TTC549 (cell line): ENCODE measurements around the gene ADAMTS14.
"Not testable (repeated sequence)": the region's sequence is repeated elsewhere in the genome, so short reads cannot be mapped to it uniquely, and the experiment has no call there.

ENCODE experiments used
- FAIRE-seq: peaks from 2 replicates; lab custom pipeline; 2012; peaks lifted over from hg19 to GRCh38; lab: Jason Lieb, UNC

ADAMTS14 gene, protein sequence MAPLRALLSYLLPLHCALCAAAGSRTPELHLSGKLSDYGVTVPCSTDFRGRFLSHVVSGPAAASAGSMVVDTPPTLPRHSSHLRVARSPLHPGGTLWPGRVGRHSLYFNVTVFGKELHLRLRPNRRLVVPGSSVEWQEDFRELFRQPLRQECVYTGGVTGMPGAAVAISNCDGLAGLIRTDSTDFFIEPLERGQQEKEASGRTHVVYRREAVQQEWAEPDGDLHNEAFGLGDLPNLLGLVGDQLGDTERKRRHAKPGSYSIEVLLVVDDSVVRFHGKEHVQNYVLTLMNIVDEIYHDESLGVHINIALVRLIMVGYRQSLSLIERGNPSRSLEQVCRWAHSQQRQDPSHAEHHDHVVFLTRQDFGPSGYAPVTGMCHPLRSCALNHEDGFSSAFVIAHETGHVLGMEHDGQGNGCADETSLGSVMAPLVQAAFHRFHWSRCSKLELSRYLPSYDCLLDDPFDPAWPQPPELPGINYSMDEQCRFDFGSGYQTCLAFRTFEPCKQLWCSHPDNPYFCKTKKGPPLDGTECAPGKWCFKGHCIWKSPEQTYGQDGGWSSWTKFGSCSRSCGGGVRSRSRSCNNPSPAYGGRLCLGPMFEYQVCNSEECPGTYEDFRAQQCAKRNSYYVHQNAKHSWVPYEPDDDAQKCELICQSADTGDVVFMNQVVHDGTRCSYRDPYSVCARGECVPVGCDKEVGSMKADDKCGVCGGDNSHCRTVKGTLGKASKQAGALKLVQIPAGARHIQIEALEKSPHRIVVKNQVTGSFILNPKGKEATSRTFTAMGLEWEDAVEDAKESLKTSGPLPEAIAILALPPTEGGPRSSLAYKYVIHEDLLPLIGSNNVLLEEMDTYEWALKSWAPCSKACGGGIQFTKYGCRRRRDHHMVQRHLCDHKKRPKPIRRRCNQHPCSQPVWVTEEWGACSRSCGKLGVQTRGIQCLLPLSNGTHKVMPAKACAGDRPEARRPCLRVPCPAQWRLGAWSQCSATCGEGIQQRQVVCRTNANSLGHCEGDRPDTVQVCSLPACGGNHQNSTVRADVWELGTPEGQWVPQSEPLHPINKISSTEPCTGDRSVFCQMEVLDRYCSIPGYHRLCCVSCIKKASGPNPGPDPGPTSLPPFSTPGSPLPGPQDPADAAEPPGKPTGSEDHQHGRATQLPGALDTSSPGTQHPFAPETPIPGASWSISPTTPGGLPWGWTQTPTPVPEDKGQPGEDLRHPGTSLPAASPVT

DNA sequence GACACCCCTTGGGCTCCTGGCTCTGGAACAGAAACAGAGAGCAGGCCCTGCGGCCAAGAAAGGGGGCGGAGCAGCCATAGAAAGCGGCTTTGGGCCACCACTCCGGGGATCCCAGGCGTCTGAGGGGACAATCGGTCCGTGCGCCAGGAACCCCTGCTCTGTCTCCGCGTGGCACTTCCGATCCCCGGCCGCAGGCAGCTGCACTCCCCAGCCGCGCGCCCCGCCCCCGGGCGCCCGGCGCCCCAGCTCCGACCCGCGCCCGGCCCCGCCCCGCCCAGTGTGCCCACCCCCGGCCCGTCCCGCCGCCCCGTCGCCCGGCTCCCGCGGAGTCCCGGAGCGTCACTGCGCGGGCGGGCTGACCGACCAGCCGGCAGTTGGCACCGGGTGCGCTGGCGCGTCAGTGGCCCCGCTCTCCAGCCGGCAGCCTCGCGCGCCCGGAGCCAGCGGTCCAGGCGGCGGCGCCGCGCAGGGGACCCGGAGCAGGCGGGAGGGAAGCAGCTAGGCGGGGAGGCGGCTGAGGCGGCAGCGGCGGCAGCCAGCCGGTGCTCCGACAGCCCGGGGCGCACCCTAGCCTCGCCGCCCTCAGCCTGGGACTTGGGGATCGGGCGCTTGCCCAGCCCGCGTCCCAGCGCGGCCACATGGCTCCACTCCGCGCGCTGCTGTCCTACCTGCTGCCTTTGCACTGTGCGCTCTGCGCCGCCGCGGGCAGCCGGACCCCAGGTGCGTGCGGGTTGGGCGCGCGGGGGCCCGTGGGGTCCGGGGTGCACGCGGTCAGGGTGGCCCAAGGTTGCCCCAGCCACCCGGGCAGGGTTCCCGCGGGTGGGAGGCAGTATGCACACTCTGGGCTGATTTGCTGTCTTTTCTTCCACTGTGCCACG is at the start of gene ADAMTS14:
TSS of gene ADAMTS14 (plus strand) at position 342 of the 878 bp plus-strand sequence. CDS start at position 639, 297 bp downstream.
- FAIRE-seq, result no peak

DNA sequence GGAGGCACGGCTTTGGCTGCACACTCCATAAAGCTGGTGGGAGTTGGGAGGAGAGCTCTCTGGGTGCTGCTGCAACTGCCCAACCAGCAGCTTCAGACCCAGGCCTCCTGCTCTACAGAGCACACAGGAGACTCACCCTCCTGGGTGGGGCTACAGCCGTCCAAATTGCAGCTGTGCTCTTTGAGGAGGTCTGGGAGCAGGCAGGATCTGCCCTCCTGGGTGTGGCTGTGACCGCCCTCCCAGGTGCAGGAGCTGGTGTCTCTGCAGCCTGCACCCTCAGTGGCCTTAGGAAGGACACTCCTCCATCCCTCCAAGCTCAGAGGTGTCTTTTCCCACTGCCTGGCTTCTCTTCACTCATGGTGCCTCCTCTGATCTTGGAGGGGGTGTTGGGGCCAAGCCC is 49.8 kb upstream of the ADAMTS14 start:
- no peak for FAIRE-seq

DNA sequence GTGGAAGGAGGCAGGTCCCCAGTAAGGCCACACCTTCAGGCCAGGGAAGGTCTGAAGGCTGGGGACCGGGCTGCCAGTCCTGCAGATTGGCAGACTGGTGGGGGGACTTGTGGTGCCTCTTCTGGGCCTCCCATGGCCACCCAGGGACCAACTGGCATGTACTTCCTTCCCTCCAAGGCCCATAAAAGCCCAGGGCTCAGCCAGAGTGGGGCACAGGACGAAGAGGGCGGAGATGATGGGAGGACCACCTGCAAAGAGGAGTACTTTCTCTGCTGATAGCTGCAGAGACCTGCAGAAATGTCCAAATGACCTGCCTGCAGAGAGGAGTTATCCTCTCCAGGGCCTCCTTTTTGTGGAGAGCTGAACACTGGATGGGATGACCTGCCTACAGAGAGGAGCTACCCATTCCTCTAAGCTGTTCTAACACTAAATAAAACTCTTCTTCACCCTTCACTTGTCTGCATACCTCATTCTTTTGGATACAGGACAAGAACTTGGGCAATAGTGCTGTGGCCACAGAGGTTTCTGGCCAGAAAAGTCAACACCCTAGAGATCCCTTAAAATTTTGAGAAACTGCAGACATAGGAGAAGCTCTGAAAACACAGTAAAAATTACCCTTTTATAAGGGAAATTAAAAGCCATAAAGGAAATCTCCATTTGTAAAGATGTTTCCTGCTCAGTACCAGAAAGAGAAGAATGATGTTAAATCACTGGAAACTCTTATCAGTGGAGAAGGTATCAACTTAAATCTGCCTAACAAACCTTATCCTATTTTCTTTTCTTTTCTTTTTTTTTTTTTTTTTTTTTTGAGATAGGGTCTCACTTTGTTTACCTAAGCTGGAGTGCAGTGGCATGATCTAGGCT is 49.1 kb upstream of the ADAMTS14 start:
- FAIRE-seq, result no peak

DNA sequence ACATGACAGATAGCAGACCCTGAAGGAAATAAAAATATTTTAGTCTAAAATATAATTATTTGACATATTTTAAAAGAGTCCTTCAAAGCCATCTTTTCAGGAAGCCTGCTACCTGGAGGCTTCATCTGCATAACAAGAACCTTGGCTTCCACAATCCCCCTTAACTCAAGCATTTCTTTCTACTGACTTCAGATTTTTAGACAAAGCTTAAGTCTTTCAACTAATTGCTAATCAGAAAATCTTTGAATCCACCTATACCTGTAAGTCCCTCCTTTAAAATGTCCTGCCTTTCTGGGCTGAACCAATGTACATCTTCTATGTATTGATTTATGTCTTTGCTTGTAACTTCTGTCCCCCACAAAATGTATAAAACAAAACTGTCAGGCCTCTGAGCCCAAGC is 46.2 kb upstream of the ADAMTS14 start:
- FAIRE-seq, result no peak

DNA sequence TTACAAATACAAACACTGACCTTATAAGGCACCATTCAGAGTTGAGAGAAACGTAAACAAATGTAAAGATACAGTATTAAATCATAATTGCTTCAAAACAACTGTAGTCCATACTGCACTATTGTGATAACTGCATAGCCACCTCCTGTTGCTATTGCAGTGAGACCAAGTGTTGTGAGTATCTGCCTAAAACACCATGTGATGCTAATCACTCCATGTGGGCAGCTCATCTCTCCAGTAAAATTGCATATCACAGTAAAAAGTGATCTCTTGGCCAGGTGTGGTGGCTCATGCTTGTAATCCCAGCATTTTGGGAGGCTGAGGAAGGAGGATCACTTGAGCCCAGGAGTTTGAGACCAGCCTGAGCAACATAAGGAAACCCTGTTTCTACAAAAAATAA is 43.0 kb upstream of the ADAMTS14 start:
- FAIRE-seq, result no peak

DNA sequence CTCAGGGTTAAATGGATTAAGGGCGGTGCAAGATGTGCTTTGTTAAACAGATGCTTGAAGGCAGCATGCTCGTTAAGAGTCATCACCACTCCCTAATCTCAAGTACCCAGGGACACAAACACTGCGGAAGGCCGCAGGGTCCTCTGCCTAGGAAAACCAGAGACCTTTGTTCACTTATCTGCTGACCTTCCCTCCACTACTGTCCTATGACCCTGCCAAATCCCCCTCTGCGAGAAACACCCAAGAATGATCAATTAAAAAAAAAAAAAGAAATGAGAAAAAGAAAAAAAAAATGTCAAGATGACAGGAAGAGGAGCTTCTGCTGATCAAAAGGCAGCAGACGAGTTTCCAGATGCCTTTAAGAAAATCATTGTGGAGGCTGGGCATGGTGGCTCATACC is 40.6 kb upstream of the ADAMTS14 start:
- FAIRE-seq, result not testable (repeated sequence)

DNA sequence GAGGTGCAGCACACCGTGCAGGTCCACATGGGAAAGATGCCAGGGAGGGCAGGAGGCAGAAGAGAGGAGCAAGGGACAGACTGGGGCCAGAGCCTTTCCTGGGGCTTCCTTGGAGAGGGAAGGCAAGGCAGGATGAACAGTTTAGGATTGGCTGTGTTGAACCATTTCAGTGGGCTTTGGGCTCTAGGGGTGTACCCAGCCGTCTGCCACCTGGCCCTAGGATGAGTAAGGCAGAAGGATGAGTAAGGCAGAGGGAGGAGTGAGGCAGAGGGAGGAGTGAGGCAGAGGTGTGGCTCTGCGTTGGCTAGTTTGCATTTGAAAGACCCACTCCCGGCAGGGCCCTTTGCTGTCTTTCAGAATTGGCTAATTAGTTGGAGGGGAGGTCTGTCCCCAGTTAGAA is 38.3 kb upstream of the ADAMTS14 start:
- no peak for FAIRE-seq

DNA sequence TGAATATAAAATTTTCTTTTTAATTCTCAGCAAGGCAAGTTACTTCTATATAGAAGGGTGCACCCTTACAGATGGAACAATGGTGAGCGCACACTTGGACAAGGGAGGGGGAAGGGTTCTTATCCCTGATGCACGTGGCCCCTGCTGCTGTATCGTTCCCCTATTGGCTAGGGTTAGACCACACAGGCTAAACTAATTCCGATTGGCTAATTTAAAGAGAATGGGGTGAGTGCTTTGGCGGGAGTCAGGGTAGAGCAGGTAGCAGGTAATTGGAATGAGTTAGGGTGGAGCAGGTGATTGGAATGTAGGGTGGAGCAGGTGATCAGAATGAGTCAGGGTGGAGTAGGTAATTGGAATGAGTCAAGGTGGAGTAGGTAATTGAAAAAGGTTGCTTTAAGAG is 37.8 kb upstream of the ADAMTS14 start:
- not testable (repeated sequence) for FAIRE-seq

DNA sequence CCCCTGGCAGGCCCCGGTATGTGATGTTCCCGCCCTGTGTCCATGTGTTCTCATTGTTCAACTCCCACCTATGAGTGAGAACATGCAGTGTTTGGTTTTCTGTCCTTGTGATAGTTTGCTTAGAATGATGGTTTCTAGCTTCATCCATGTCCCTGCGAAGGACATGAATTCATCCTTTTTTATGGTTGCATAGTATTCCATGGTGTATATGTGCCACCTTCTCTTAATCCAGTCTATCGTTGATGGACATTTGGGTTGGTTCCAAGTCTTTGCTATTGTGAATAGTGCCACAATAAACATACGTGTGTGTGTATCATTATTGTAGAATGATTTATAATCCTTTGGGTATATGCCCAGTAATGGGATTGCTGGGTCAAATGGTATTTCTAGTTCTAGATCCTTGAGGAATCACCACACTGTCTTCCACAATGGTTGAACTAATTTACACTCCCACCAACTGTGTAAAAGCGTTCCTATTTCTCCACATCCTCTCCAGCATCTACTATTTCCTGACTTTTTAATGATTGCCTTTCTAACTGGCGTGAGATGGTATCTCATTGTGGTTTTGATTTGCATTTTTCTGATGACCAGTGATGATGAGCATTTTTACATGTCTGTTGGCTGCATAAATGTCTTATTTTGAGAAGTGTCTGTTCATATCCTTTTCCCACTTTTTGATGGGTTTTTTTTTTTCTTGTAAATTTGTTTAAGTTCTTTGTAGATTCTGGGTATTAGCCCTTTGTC is 32.5 kb upstream of the ADAMTS14 start:
- FAIRE-seq, result not testable (repeated sequence)

DNA sequence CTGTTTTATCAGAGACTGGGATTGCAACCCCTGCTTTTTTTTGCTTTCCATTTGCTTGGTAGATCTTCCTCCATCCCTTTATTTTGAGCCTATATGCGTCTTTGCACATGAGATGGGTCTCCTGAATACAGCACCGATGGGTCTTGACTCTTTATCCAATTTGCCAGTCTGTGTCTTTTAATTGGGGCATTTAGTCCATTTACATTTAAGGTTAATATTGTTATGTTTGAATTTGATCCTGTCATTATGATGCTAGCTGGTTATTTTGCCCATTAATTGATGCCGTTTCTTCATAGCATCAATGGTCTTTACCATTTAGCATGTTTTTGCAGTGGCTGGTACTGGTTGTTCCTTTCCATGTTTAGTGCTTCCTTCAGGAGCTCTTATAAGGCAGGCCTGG is 29.0 kb upstream of the ADAMTS14 start:
- FAIRE-seq, result not testable (repeated sequence)

DNA sequence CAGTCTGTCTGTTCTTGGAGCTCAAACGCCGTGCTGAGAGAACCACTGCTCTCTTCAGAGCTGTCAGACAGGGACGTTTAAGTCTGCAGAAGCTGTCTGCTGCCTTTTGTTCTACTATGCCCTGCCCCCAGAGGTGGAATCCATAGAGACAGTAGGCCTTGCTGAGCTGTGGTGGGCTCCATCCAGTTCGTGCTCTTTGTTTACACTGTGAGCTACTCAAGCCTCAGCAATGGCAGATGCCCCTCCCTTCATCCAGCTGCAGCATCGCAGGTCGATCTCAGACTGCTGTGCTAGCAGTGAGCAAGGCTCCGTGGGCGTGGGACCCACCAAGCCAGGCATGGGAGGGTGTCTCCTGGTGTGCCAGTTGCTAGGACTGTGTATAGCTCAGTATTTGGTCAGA is 27.3 kb upstream of the ADAMTS14 start:
- not testable (repeated sequence) for FAIRE-seq

DNA sequence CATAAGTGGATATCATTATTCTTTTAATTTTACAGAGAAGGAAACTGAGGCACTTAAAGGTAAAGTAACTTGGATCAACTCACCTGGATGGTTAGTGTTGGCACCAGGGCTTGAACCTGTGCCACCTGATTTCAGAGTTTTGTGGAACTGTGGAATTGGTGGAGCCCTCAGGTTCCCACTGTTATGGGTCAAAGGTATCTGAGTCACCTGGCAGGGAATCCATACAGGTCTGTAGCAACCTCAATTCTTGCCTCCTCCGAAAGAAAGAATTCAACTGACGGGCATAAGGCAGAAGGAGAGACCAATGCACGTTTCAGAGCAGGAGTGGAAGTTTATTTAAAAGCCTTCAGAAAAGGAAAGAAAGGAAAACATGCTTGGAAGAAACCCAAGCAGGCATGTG is 25.2 kb upstream of the ADAMTS14 start:
- no peak for FAIRE-seq

DNA sequence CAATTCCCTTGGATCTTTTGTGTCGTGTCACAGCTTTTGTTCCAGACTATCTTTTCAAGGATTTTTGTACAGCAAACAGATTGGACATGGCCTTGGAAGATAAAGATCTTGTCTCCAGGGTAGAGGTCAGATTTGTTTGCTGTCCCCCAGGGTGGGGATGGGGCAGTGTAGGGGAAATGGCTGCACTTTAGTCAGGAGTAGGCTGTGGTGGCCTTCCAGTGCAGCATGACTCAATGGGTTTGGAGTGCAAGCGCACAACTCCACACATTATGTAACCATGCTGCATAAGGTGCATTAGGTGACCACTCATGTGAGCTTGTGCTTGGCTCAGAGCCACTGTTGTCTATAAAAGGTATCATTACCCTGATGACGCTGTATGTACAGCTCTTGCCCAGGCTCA is 23.9 kb upstream of the ADAMTS14 start:
- no peak for FAIRE-seq

DNA sequence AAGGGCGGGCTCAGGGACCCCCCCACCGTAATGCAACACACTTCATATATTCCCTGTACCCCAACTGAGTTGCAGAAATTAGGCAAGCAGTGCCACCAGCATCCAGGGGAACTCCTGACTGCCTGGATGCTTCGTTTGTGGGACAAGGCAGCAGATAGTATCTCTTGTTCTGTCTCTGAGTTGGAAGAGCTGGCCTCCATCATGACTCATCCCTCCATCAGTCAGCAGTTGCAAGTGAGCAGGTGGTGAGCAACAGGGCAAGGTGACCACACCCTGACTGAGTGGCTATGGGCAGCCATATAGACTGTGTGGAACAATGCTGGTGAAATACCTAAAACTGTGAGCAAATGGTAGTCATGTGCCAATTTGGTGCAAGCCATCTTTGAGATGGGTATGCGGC is 22.8 kb upstream of the ADAMTS14 start:
- FAIRE-seq, result no peak

DNA sequence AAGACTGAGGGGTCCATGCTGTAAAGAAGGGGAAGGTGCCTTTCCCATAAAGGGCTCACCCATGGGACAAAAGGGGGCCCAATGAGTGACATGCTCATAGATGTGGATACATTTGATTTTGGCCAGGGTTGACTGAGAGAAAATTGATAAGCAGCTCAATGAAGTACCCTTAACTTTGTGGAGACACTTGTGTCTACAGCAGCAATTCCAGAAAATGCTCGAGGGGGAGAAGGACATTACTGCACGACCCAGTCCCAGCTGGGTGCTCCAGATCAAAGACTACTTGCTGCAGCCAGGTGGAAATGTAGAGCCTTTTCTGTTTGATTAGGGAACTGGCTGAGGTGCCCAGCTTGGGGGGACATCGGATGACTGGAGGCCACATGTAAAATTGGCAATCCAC is 22.2 kb upstream of the ADAMTS14 start:
- FAIRE-seq, result no peak

DNA sequence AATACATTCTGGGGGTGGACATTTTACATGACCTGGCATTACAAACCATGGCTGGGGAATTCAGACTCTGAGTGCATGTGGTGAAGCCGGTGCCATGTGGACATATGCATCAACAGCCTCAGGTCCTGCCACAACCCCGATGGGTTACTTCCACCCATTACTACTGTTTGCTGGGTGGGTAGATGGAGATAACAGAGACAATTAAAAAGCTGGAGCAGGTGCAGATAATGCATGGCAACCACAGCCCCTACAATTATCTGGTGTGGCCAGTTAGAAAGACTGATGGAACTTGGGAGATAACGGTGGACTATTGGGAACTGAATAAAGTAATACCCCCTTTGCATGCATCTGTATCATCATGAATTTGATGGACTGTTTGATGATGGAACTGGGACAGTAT is 21.6 kb upstream of the ADAMTS14 start:
- FAIRE-seq, result no peak

DNA sequence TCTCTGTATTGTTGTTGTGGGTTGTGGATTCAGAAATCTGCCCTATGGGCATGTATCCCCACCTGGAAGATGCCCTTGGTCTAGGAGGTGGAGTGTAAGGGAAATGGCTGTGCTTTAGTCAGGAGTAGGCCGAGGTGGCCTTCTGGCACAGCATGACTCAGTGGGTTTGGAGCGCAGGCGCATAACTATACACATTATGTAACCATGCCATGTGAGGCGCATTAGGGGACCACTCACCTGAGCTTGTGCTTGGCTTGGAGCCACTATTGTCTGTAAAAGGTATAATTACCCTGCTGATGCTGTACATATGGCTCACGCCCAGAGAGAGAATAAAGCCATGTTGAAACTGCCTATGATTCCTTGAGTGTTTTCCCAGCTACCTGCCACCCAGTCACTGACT is 20.6 kb upstream of the ADAMTS14 start:
- FAIRE-seq, result no peak

DNA sequence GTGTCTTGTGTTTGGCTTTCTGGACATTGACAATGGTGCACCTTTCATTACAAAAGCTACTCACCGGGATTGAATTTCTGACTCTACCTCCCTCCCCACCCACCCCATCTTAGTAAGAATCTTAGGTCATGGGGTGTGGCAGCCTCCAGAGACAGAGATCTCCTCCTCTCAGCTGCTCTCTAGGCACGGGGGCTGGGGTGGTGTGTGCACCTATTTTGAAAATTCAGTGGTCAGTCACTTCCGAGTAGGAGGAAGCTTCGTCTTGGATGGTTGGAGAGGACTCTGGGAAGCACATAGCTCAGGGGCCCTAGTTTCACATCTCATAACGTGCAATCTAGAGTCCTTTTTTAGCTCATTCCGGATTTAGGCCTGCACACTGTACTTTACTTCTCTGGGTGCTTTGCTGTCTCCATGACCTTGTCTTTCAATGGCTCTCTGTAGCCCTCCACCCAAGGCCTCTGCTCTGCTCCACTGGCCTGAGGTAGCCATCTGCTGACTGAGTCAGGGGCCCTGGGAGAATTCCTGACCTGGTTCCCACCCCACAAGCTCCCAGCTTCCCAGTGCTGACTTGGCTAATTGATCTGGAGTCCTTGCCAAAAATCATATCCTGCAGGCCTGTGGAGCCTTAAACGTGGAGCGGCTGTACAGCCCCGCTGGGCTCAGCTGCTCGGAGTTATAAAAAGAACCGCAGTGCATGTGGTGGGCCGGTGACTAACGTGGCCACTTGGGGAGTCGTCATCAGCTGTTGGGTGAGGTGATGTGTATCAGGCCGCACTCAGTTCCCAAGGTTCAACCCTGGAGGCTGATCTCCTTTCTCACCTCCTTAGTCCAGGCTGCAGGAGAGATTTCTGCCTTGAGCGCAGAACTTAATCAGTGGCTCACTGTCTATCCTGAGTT is 19.3 kb upstream of the ADAMTS14 start:
- FAIRE-seq, result no peak

DNA sequence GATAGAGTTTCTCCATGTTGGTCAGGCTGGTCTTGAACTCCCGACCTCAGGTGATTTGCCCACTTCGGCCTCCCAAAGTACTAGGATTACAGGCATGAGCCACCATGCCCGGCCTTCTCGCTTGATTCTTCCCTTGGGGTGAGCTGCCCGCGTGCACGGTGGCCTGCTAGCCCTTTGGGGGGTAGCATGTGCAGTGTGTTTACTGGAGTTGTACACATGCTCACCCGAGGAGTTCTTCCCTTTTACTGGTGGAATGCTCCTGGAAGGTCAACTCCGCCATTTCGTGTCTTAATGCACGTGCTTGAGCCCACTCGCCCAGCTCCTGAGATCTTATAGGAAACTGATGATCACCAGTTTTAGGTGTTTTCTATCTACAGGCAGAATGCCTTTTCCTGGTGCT is 17.0 kb upstream of the ADAMTS14 start:
- FAIRE-seq, result no peak
